ENCODE results near the gene MRFAP1.
A peak's percentile ranks its signal among the peaks of the same experiment; 100 is the strongest.

Gene MRFAP1

GRCh38 chr4:6673660-6674499 is 33.4 kb downstream of the MRFAP1 start:
- Histone ChIP-seq H3K4me3 (replicated peaks; ENCODE audit: low read depth, low read length) (peak overlapping the region; percentile 79), H3K36me3 (ENCODE audit: control insufficient read depth, insufficient read depth, low read length) (peaks cover 2% of the 10 kb centered on the region), H3K27me3 (replicated peaks; ENCODE audit: control insufficient read depth, insufficient read depth, low read length) (no peaks in the 10 kb centered on the region)
- no peak for TF ChIP-seq CTCF (IDR thresholded peaks at IDR 0.05; ENCODE audit: insufficient read depth, low read length, poor library complexity, severe bottlenecking)
- peak; percentile 97 for DNase-seq (ENCODE audit: extremely low read depth, insufficient read length)

- Histone ChIP-seq H3K36me3 (ENCODE audit: control insufficient read depth, insufficient read depth, low read length) (peaks cover 2% of the 10 kb centered on the region), H3K27me3 (replicated peaks; ENCODE audit: control insufficient read depth, insufficient read depth, low read length) (no peaks in the 10 kb centered on the region), H3K4me3 (replicated peaks; ENCODE audit: low read depth, low read length) (peak overlapping the region; percentile 79)
- peak; percentile 64 for TF ChIP-seq CTCF (IDR thresholded peaks at IDR 0.05; ENCODE audit: insufficient read depth, low read length, poor library complexity, severe bottlenecking)
- DNase-seq (ENCODE audit: extremely low read depth, insufficient read length) = no peak
Observed at GRCh38 chr4:6674500-6675149, 34.1 kb downstream of the MRFAP1 start.

- Histone ChIP-seq H3K36me3 (ENCODE audit: control insufficient read depth, insufficient read depth, low read length) (peaks cover 6% of the 10 kb centered on the region), H3K27me3 (replicated peaks; ENCODE audit: control insufficient read depth, insufficient read depth, low read length) (no peaks in the 10 kb centered on the region), H3K4me3 (replicated peaks; ENCODE audit: low read depth, low read length) (no peak overlapping the region)
- no peak for TF ChIP-seq CTCF (IDR thresholded peaks at IDR 0.05; ENCODE audit: insufficient read depth, low read length, poor library complexity, severe bottlenecking)
- DNase-seq (ENCODE audit: extremely low read depth, insufficient read length) = no peak
Observed at GRCh38 chr4:6676722-6677558, 36.5 kb downstream of the MRFAP1 start.

GRCh38 chr4:6680372-6681034 is 40.0 kb downstream of the MRFAP1 start:
- no peaks in the 10 kb centered on the region; the same call in 1 of the 2 replicates for H3K27me3 ChIP-seq (replicated peaks; ENCODE audit: control insufficient read depth, insufficient read depth, low read length)
- TF ChIP-seq CTCF (IDR thresholded peaks at IDR 0.05; ENCODE audit: insufficient read depth, low read length, poor library complexity, severe bottlenecking) = peak; percentile 37
- H3K36me3 ChIP-seq (ENCODE audit: control insufficient read depth, insufficient read depth, low read length) = peaks cover 6% of the 10 kb centered on the region
- no peak for DNase-seq (ENCODE audit: extremely low read depth, insufficient read length)
- H3K4me3 ChIP-seq (replicated peaks; ENCODE audit: low read depth, low read length) = no peak overlapping the region

- no peak for DNase-seq (ENCODE audit: extremely low read depth, insufficient read length)
- no peak overlapping the region for H3K4me3 ChIP-seq (replicated peaks; ENCODE audit: low read depth, low read length)
- TF ChIP-seq CTCF (IDR thresholded peaks at IDR 0.05; ENCODE audit: insufficient read depth, low read length, poor library complexity, severe bottlenecking) = peak; percentile 16
- no peaks in the 10 kb centered on the region; the same call in 1 of the 2 replicates for H3K27me3 ChIP-seq (replicated peaks; ENCODE audit: control insufficient read depth, insufficient read depth, low read length)
- H3K36me3 ChIP-seq (ENCODE audit: control insufficient read depth, insufficient read depth, low read length) = peaks cover 4% of the 10 kb centered on the region
Observed at GRCh38 chr4:6681191-6681590, 40.7 kb downstream of the MRFAP1 start.
